ENCODE data around the gene CYP2S1.
"Not testable (repeated sequence)": the region's sequence is repeated elsewhere in the genome, so short reads cannot be mapped to it uniquely, and the experiment has no call there.

Gene CYP2S1

GRCh38 chr19:41195675-41196497 is 2.9 kb downstream of the CYP2S1 start:
- Histone ChIP-seq H3K4me3 (ENCODE audit: low read length in 2 of 2) (no peak overlapping the region), H3K27me3 (ENCODE audit: control insufficient read depth in 1 of 2, insufficient read depth in 2 of 2, low read length in 2 of 2) (peaks cover 27 to 32% of the 10 kb centered on the region in 2 donors), H3K27ac (ENCODE audit: low read length) (no peak overlapping the region), H3K4me1 (ENCODE audit: control insufficient read depth, insufficient read depth, low read length) (peaks cover 9% of the 10 kb centered on the region), H3K36me3 (ENCODE audit: control insufficient read depth in 2 of 2, insufficient read depth in 2 of 2, low read length in 2 of 2) (no peaks in the 10 kb centered on the region), H3K9me3 (ENCODE audit: control insufficient read depth in 2 of 2, low read length in 2 of 2) (no peaks in the 10 kb centered on the region), H3K9ac (ENCODE audit: low read length in 2 of 2) (no peak overlapping the region)

DNA sequence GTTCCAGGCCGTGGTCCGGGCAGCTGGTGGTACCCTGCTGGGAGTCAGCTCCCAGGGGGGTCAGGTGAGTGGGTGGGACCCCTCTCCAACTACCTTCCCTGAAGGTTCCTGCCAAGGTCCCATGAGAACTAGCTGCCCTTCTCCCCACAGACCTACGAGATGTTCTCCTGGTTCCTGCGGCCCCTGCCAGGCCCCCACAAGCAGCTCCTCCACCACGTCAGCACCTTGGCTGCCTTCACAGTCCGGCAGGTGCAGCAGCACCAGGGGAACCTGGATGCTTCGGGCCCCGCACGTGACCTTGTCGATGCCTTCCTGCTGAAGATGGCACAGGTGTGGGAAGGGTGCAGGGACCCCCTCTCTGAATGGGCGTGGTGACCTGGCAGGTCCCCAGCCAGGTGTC is 5.5 kb downstream of the CYP2S1 start:
- peaks cover 10 to 18% of the 10 kb centered on the region in 2 donors for H3K27me3 ChIP-seq (ENCODE audit: control insufficient read depth in 1 of 2, insufficient read depth in 2 of 2, low read length in 2 of 2)
- no peaks in the 10 kb centered on the region for H3K36me3 ChIP-seq (ENCODE audit: control insufficient read depth in 2 of 2, insufficient read depth in 2 of 2, low read length in 2 of 2)
- no peaks in the 10 kb centered on the region for H3K9me3 ChIP-seq (ENCODE audit: control insufficient read depth in 2 of 2, low read length in 2 of 2)
- H3K9ac ChIP-seq (ENCODE audit: low read length in 2 of 2): no peak overlapping the region
- no peak overlapping the region for H3K4me3 ChIP-seq (ENCODE audit: low read length in 2 of 2)
- no peaks in the 10 kb centered on the region for H3K4me1 ChIP-seq (ENCODE audit: control insufficient read depth, insufficient read depth, low read length)
- no peak overlapping the region for H3K27ac ChIP-seq (ENCODE audit: low read length)

DNA sequence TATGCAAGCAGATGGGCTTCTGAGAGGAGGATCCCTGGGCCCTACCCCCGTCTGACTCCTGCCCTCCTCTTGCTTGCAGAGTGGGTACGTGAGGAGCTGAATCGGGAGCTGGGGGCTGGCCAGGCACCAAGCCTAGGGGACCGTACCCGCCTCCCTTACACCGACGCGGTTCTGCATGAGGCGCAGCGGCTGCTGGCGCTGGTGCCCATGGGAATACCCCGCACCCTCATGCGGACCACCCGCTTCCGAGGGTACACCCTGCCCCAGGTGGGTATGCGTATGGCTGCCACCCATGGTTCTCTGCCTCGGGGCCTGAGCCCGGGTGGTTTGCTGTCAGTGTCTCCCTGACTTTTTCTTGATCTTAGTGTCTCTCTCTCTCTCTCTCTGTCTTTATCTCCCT is 10.4 kb downstream of the CYP2S1 start:
- no peaks in the 10 kb centered on the region for H3K9me3 ChIP-seq (ENCODE audit: control insufficient read depth in 2 of 2, low read length in 2 of 2)
- peaks cover 7% of the 10 kb centered on the region for H3K4me1 ChIP-seq (ENCODE audit: control insufficient read depth, insufficient read depth, low read length)
- no peaks in the 10 kb centered on the region for H3K36me3 ChIP-seq (ENCODE audit: control insufficient read depth in 2 of 2, insufficient read depth in 2 of 2, low read length in 2 of 2)
- H3K27ac ChIP-seq (ENCODE audit: low read length): no peak overlapping the region
- no peaks in the 10 kb centered on the region for H3K27me3 ChIP-seq (ENCODE audit: control insufficient read depth in 1 of 2, insufficient read depth in 2 of 2, low read length in 2 of 2)
- no peak overlapping the region for H3K4me3 ChIP-seq (ENCODE audit: low read length in 2 of 2)
- no peak overlapping the region for H3K9ac ChIP-seq (ENCODE audit: low read length in 2 of 2)

DNA sequence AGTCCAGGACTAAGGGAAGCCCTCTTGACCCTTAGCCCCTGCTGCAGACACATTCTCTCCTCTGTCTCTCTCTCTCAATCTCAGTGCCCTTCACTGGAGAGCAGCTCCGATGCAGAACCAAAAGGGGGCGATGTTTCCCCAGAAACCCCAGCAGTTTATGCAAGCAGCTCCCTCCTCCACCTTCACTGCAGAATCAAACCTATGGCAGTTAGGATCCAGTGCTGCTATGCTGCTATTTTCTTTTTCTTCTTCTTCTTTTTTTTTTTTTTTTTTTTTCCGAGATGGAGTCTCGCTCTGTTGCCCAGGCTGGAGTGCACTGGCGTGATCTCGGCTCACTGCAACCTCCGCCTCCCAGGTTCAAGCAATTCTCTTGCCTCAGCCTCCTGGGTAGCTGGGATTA is 11.3 kb downstream of the CYP2S1 start:
- H3K4me1 ChIP-seq (ENCODE audit: control insufficient read depth, insufficient read depth, low read length); H3K9me3 ChIP-seq (ENCODE audit: control insufficient read depth in 2 of 2, low read length in 2 of 2); H3K27ac ChIP-seq (ENCODE audit: low read length); H3K27me3 ChIP-seq (ENCODE audit: control insufficient read depth in 1 of 2, insufficient read depth in 2 of 2, low read length in 2 of 2); H3K9ac ChIP-seq (ENCODE audit: low read length in 2 of 2); H3K4me3 ChIP-seq (ENCODE audit: low read length in 2 of 2); H3K36me3 ChIP-seq (ENCODE audit: control insufficient read depth in 2 of 2, insufficient read depth in 2 of 2, low read length in 2 of 2): not testable (repeated sequence)

GRCh38 chr19:41205995-41206394 is 13.0 kb downstream of the CYP2S1 start:
- H3K9me3 ChIP-seq (ENCODE audit: control insufficient read depth in 2 of 2, low read length in 2 of 2): no peaks in the 10 kb centered on the region
- H3K27ac ChIP-seq (ENCODE audit: low read length): no peak overlapping the region
- H3K4me3 ChIP-seq (ENCODE audit: low read length in 2 of 2): no peak overlapping the region
- no peaks in the 10 kb centered on the region for H3K27me3 ChIP-seq (ENCODE audit: control insufficient read depth in 1 of 2, insufficient read depth in 2 of 2, low read length in 2 of 2)
- no peaks in the 10 kb centered on the region for H3K36me3 ChIP-seq (ENCODE audit: control insufficient read depth in 2 of 2, insufficient read depth in 2 of 2, low read length in 2 of 2)
- H3K4me1 ChIP-seq (ENCODE audit: control insufficient read depth, insufficient read depth, low read length): peaks cover 7% of the 10 kb centered on the region
- no peak overlapping the region for H3K9ac ChIP-seq (ENCODE audit: low read length in 2 of 2)

DNA sequence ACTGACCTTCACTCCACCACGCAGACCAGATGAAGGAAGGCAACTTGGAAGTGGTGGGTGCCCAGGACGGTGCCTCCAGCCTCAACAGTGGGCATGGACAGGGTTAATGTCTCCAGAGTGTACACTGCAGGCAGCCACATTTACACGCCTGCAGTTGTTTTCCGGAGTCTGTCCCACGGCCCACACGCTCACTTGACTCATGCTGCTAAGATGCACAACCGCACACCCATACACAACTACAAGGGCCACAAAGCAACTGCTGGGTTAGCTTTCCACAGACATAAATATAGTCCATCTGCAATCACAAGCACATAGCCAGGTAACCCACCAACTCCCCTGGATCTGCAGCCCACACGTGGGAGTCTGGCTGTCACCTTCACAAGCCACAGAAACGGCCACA is 13.4 kb downstream of the CYP2S1 start:
- Histone ChIP-seq H3K36me3 (ENCODE audit: control insufficient read depth in 2 of 2, insufficient read depth in 2 of 2, low read length in 2 of 2) (no peaks in the 10 kb centered on the region), H3K27ac (ENCODE audit: low read length) (no peak overlapping the region), H3K9me3 (ENCODE audit: control insufficient read depth in 2 of 2, low read length in 2 of 2) (no peaks in the 10 kb centered on the region), H3K9ac (ENCODE audit: low read length in 2 of 2) (no peak overlapping the region), H3K27me3 (ENCODE audit: control insufficient read depth in 1 of 2, insufficient read depth in 2 of 2, low read length in 2 of 2) (no peaks in the 10 kb centered on the region), H3K4me1 (ENCODE audit: control insufficient read depth, insufficient read depth, low read length) (peaks cover 7% of the 10 kb centered on the region), H3K4me3 (ENCODE audit: low read length in 2 of 2) (no peak overlapping the region)

DNA sequence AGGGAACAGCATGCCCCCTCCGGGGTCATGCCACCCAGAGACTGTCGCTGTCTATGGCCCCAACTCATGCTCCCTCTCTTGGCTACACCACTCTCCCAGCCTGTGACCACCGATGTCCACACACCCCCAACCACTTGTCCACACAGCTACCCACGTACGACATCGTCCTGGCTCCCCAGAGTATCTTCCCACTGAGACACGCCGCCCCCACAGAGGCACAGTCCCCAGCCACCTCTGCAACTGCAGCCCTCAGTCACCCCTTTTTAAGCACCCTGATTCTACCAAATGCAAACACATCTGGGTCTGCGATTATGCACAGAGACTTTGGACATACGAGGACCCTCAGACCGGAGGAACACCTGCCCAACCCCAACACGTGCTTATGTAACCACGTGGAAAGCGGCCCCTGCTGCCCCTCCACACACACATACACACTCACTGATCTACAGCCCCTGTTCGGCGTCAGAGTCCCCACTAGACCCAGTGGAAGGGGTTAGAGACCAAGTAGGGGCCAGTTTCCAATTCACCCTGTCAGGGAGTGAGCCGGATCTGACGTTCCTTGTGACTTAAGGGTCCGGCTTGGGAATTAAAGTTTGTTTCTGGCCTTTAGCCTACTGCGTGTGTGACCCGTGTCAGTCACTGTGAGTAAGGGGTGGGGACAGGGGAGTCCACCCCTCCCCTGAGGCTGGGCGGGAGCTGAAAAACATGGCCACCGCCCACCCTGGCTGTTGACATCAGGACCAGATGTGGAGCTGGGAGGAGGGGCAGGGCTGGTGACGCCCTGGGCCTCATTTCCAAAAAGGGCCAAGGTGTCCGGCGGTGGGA is 14.1 kb downstream of the CYP2S1 start:
- Histone ChIP-seq H3K9ac (ENCODE audit: low read length in 2 of 2) (no peak overlapping the region), H3K4me1 (ENCODE audit: control insufficient read depth, insufficient read depth, low read length) (peaks cover 7% of the 10 kb centered on the region), H3K27ac (ENCODE audit: low read length) (no peak overlapping the region), H3K36me3 (ENCODE audit: control insufficient read depth in 2 of 2, insufficient read depth in 2 of 2, low read length in 2 of 2) (no peaks in the 10 kb centered on the region), H3K4me3 (ENCODE audit: low read length in 2 of 2) (peak overlapping the region in 1 of 2 donors; percentile 29), H3K9me3 (ENCODE audit: control insufficient read depth in 2 of 2, low read length in 2 of 2) (no peaks in the 10 kb centered on the region), H3K27me3 (ENCODE audit: control insufficient read depth in 1 of 2, insufficient read depth in 2 of 2, low read length in 2 of 2) (no peaks in the 10 kb centered on the region)

- H3K9me3 ChIP-seq (ENCODE audit: control insufficient read depth in 2 of 2, low read length in 2 of 2): no peaks in the 10 kb centered on the region
- no peak overlapping the region for H3K27ac ChIP-seq (ENCODE audit: low read length)
Observed at GRCh38 chr19:41214161-41214560, 21.1 kb downstream of the CYP2S1 start.

DNA sequence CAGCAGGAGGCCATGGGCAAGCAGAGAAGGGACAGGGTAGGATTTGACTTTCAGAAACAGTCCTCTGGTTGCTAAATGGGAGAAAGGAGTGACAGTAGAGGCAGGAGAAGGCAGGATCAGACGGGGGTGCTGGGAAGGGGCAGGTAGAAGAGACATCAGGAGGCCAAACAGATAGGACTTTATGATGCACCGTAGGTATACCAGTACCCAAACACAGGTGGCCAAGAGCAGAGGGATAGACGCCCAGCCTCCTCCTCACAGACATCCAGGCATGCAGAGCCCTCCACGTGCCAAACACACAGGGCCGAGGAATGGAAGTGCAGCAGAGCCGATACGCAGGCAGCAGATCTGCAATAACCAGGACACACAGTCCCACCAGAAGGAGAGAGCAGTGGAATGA is 24.7 kb downstream of the CYP2S1 start:
- Histone ChIP-seq H3K27me3 (ENCODE audit: control insufficient read depth in 1 of 2, insufficient read depth in 2 of 2, low read length in 2 of 2) (no peaks in the 10 kb centered on the region), H3K9me3 (ENCODE audit: control insufficient read depth in 2 of 2, low read length in 2 of 2) (no peaks in the 10 kb centered on the region), H3K4me1 (ENCODE audit: control insufficient read depth, insufficient read depth, low read length) (peaks cover 28% of the 10 kb centered on the region), H3K9ac (ENCODE audit: low read length in 2 of 2) (peak overlapping the region in 1 of 2 donors; percentile 92), H3K36me3 (ENCODE audit: control insufficient read depth in 2 of 2, insufficient read depth in 2 of 2, low read length in 2 of 2) (peaks cover 0 to 4% of the 10 kb centered on the region in 2 donors), H3K4me3 (ENCODE audit: low read length in 2 of 2) (peak overlapping the region; percentile 79 to 80), H3K27ac (ENCODE audit: low read length) (peak overlapping the region; percentile 96)

More at GRCh38 chr19:41214161-41214560, 21.1 kb downstream of the CYP2S1 start:
- no peak overlapping the region for H3K9ac ChIP-seq (ENCODE audit: low read length in 2 of 2)
- H3K36me3 ChIP-seq (ENCODE audit: control insufficient read depth in 2 of 2, insufficient read depth in 2 of 2, low read length in 2 of 2): no peaks in the 10 kb centered on the region
- H3K4me3 ChIP-seq (ENCODE audit: low read length in 2 of 2): no peak overlapping the region
- no peaks in the 10 kb centered on the region for H3K27me3 ChIP-seq (ENCODE audit: control insufficient read depth in 1 of 2, insufficient read depth in 2 of 2, low read length in 2 of 2)
- peaks cover 13% of the 10 kb centered on the region for H3K4me1 ChIP-seq (ENCODE audit: control insufficient read depth, insufficient read depth, low read length)

GRCh38 chr19:41218249-41218614 is 25.2 kb downstream of the CYP2S1 start:
- Histone ChIP-seq H3K36me3 (ENCODE audit: control insufficient read depth in 2 of 2, insufficient read depth in 2 of 2, low read length in 2 of 2) (peaks cover 0 to 4% of the 10 kb centered on the region in 2 donors), H3K27ac (ENCODE audit: low read length) (peak overlapping the region; percentile 96), H3K9ac (ENCODE audit: low read length in 2 of 2) (peak overlapping the region; percentile 89 to 92), H3K4me1 (ENCODE audit: control insufficient read depth, insufficient read depth, low read length) (peaks cover 30% of the 10 kb centered on the region), H3K4me3 (ENCODE audit: low read length in 2 of 2) (peak overlapping the region; percentile 79 to 80), H3K9me3 (ENCODE audit: control insufficient read depth in 2 of 2, low read length in 2 of 2) (no peaks in the 10 kb centered on the region), H3K27me3 (ENCODE audit: control insufficient read depth in 1 of 2, insufficient read depth in 2 of 2, low read length in 2 of 2) (no peaks in the 10 kb centered on the region)

Data from stomach smooth muscle (tissue), 2 donors.